ENCODE results near the gene WDR82.

DNA sequence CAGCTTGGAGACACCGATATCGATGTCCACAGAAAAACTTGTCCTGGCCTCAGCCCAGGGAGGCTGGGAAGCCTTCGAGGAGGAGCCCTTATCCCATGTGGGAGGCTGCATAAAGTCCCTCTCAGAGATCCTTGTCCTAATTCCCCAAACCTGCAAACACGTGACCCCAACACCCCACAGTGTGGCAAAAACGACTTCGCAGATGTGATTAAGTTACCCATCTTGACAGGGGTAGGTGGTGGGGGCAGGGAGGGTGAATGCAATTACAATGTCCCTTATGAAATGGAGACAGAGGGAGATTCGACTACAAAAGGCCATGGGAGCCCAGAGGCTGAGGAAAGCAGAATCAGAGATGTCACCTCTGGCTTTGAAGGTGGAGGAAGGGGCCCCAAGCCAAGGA, 50.7 kb downstream of the WDR82 start:
- TF ChIP-seq, protein P1, sequence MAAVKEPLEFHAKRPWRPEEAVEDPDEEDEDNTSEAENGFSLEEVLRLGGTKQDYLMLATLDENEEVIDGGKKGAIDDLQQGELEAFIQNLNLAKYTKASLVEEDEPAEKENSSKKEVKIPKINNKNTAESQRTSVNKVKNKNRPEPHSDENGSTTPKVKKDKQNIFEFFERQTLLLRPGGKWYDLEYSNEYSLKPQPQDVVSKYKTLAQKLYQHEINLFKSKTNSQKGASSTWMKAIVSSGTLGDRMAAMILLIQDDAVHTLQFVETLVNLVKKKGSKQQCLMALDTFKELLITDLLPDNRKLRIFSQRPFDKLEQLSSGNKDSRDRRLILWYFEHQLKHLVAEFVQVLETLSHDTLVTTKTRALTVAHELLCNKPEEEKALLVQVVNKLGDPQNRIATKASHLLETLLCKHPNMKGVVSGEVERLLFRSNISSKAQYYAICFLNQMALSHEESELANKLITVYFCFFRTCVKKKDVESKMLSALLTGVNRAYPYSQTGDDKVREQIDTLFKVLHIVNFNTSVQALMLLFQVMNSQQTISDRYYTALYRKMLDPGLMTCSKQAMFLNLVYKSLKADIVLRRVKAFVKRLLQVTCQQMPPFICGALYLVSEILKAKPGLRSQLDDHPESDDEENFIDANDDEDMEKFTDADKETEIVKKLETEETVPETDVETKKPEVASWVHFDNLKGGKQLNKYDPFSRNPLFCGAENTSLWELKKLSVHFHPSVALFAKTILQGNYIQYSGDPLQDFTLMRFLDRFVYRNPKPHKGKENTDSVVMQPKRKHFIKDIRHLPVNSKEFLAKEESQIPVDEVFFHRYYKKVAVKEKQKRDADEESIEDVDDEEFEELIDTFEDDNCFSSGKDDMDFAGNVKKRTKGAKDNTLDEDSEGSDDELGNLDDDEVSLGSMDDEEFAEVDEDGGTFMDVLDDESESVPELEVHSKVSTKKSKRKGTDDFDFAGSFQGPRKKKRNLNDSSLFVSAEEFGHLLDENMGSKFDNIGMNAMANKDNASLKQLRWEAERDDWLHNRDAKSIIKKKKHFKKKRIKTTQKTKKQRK (IDR thresholded peaks at IDR 0.05; ENCODE audit: low read depth, low read length) = no peak
- TF ChIP-seq CBFB (IDR thresholded peaks at IDR 0.05; ENCODE audit: low read depth) = no peak
- TF ChIP-seq, protein P2, sequence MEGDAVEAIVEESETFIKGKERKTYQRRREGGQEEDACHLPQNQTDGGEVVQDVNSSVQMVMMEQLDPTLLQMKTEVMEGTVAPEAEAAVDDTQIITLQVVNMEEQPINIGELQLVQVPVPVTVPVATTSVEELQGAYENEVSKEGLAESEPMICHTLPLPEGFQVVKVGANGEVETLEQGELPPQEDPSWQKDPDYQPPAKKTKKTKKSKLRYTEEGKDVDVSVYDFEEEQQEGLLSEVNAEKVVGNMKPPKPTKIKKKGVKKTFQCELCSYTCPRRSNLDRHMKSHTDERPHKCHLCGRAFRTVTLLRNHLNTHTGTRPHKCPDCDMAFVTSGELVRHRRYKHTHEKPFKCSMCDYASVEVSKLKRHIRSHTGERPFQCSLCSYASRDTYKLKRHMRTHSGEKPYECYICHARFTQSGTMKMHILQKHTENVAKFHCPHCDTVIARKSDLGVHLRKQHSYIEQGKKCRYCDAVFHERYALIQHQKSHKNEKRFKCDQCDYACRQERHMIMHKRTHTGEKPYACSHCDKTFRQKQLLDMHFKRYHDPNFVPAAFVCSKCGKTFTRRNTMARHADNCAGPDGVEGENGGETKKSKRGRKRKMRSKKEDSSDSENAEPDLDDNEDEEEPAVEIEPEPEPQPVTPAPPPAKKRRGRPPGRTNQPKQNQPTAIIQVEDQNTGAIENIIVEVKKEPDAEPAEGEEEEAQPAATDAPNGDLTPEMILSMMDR (IDR thresholded peaks at IDR 0.05 in 2 of 3, conservative IDR thresholded peaks at IDR 0.05 in 1 of 3; ENCODE audit: control insufficient read depth in 2 of 3, extremely low read depth in 1 of 3, insufficient read depth in 1 of 3, low read depth in 3 of 3, low read length in 3 of 3) = no peak
- TF ChIP-seq, protein P3, sequence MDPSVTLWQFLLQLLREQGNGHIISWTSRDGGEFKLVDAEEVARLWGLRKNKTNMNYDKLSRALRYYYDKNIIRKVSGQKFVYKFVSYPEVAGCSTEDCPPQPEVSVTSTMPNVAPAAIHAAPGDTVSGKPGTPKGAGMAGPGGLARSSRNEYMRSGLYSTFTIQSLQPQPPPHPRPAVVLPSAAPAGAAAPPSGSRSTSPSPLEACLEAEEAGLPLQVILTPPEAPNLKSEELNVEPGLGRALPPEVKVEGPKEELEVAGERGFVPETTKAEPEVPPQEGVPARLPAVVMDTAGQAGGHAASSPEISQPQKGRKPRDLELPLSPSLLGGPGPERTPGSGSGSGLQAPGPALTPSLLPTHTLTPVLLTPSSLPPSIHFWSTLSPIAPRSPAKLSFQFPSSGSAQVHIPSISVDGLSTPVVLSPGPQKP (IDR thresholded peaks at IDR 0.05; ENCODE audit: low read depth, low read length) = no peak
- no peak for TF ChIP-seq CREB1 (IDR thresholded peaks at IDR 0.05; ENCODE audit: low read depth)
